HG02571 (cell line): Measurements from ENCODE around the gene DGKI.

ENCODE experiments used
- ATAC-seq: cut with Tn5 transposase; IDR thresholded peaks from one replicate; pipeline ENCODE4 v1.9.1; 2021; ENCODE audit warnings: mild to moderate bottlenecking, moderate library complexity; ENCODE audit not compliant: unreplicated experiment

DGKI gene

DNA sequence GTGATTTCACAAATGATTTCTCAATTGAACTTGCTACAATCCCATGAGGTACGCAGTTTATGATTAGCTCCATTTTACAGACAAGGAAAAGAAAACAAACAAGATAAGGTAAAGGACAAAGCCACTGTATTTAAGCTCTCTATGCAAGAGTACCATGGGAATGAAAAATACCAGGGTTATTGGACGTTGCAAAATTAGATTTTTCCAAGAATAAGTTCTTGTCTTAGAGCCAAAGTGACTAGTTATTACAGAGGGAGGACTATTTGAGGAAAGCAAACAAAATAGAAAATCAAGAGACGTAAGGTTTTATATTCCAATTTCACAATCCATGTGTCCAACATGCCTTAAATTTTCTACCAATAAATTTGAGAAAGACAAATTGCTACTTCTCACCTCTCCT lies 405.3 kb downstream of the DGKI start:
- no peak for ATAC-seq

DNA sequence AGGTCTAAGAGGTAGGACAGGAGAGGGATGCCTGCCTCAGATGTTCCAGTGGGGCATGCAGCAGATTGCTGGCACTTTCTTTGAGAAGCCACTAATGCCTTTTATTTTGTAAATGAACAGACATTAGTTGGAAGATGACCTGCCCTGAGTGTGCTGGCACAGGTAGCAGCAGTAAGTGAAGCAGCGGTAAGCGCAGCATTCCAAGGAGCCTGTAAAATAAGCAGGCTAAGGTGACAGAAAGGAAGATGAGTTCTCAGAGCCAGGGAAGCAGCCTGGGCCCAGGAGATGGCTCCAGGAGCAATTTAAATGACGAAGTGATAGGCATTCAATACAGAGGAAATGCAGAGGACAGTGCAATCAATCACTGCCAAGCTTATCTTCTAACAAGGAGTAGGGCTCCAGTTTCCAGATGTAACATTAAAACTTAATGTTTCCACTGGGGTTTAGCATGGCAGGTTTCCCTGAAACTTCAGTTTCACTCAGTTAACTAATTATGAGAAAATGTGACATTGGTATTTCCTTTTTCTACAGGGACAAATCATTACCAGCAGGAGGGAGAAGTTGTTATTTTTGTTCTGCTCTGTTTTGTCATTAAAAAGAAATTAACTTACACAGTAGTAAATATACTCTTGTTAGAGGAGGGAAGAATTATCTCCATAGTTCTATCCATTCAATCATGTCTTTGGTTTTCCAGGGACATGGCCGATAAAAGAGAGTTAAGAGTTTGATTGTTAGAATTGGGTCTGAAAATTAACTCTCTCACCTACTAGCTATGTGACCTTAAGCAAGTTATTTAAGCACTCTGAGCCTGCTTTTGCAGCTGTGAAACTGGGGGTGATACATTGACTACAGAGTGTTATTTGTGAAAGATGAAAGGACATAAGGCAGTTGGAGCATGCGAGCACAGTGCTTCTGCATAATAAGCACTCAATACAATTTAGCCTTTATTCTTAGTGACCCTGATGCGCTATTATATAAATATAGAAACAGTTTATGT lies 406.6 kb downstream of the DGKI start:
- no peak for ATAC-seq

GRCh38 chr7:137434946-137435345 lies 411.8 kb downstream of the DGKI start:
- ATAC-seq, result no peak

- ATAC-seq, result no peak
Measured at GRCh38 chr7:137434530-137434929, 412.2 kb downstream of the DGKI start.

- ATAC-seq, result no peak
Measured at GRCh38 chr7:137423321-137423720, 423.5 kb downstream of the DGKI start.

GRCh38 chr7:137421366-137421765 lies 425.4 kb downstream of the DGKI start:
- no peak for ATAC-seq

DNA sequence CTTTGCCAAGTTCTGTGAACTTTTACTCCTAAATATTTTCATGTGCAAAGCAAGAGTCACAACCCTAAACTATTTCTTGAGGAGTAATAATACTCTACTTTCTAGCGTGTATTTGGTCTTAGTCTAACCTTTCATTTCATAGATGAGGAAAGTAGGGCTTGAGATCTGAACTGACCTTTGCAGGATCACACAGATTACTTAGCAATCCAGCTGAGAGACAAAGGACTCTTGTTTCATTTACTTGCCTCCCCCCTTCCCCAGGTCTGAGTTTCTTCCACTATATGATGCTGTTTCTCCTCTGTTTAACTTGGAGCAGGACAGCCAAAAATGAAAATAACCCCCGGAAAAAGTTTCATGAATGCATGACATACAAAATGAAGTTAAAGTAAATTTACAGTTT lies 427.9 kb downstream of the DGKI start:
- no peak for ATAC-seq

DNA sequence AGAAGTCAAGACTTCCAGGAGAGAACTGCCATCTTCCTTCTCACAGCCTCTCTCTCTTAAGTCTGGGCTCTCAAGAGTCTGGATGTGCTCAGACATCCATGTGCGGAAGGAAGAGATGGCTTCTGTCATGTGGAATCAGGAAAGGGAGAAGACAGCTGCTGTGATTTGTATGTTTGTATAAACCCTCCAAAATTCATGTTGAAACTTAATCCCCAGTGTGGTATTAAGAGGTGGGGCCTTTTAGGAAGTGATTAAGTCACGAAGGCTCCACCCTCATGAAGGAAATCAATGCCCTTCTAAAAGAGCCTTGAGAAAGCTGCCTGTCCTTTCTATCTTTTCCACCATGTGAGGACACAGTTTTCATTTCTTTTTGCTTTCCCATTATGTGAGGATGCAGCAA lies 429.3 kb downstream of the DGKI start:
- no peak for ATAC-seq

GRCh38 chr7:137413901-137414300 lies 432.9 kb downstream of the DGKI start:
- ATAC-seq, result no peak

DNA sequence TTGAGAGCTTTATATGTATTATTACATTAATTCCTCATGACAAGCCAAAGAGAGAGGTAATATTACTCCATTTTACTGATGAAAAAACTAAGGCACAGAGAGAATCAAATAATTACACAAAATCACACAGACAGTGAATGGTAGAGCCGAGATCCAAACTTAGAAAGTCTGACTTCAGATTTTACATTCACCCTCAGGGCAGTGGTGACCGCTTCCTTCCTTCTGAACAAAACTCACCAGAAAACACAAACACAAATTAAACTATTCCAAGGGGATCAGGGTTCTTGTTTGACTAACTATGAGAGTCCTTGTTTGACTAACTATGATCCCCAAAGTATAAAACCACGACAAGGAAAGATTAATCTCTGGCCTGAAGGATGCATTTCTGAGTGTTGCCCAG lies 435.3 kb downstream of the DGKI start:
- ATAC-seq, result no peak

DNA sequence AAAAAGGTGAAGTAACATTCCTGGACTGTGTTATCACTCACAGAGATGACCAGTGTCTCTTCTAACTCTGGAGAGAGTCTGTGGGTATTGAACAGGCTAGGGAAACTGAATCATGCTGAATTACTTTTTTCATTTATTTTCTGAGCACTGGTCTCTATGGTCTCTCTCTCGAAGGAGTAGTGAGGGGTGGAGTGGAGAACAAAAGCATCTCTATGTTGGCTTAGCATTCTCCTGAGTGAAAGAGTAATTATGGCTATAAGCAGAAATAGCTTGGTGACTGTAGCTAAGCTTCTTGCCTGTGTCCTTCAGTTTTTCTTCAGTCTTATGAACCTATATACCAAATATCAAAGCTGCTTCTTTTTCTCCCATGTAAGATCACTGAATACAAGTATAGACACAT lies 438.6 kb downstream of the DGKI start:
- no peak for ATAC-seq

- no peak for ATAC-seq
Measured at GRCh38 chr7:137407078-137407477, 439.7 kb downstream of the DGKI start.

DNA sequence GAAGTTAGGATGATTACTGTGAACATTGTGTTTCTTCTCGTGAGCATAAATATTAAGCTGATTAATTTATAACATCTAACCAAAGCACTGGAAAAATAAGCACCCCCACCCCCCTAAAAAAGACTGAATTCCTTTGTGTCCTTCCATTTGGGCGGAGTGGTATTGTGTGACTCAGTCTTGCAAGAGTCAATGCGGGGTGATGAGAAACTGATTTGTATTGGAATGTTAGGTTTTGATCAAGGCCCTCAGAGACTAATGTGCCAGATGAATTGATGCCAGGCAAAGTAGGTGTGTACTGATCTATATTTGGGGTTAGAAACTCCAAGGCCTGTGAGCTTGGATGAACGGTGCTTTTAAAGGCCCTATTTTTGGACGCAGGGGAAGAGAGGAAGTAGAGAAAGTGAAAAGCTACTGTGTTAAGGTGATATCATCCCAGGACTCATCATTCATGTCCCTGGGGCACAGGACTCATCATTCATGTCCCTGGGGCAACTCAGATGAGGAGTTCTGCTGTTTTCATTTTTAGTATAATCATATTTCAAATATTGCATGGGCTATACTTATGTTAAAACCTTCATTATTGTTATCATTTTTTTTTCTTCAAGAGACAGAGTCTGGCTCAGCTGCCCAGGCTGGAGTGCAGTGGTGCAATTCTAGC lies 442.0 kb downstream of the DGKI start:
- ATAC-seq, result no peak

DNA sequence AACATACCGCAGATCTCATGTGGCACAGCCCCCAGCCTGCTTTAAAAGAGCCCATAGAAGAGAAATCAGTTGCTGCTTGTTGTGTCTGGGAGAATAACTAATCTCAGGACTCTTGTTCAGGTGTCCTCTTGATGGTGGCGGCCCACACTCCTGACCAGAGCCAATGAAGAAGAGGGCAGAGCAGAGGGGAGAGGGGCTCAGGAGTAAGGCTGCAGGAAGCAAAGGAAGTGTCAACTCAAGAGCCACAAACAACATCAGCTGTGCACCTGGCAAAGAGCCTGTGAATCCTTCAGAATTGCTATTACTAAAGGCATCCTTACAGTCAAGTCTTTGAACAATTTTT lies 443.4 kb downstream of the DGKI start:
- ATAC-seq, result no peak

DNA sequence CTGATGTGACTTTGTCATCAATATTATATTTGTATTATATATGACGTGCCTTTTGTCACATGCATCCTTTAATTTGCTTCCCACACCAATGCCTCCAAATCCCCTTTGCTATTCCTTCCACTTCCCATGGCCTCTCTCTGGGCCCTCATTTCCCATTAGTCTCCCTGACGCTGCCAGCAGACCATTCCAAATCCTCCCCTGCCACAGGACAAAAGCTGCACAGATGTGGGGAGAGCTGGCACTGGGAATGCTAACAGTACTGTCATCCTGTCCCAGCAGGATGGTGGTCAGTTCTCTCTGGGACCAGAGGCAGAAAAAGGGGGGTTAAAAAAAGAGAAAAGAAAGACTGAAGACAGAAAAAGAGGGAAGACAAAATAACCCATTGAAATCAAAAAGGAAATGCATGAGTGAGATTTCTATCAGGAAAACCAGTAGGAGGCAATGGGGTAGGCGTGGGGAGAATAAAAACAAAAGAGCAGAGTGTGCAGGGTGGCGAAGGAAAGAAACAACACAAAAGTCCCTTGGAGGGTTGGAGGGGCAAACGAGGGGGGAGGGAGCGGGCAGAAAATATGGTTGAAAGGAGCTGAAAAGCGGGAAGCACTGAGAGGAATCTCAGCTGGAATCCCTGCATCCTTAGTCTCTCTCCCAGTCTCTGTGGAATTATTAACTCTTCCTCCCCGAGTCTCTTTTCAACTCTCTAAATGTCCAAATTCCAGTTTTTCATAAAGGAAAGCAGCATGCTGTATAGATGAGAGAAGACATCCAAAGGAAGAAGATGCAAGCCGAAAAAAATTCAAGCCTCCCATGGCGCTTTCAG lies 444.0 kb downstream of the DGKI start:
- no peak for ATAC-seq

- no peak for ATAC-seq
Measured at GRCh38 chr7:137399827-137400823, 446.6 kb downstream of the DGKI start.

DNA sequence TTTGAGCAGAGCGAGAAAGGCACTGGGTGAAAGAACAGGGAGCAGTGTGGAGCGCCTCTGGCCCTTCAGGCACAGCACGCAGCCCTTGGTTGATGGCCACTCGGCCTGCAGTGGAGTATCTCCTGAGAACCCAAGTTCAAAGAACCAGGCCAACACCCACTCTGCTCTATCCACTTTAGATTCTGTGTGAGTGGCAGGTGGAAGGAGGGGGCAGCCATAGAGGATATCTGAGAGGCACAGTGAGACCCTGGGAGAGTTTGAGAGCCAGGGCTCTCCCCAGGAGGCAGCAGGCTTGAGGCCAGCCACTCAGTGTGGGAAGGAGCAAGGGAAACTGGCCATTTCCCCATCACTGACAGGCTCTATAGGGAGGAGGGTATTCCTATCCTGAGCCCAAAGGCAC lies 450.7 kb downstream of the DGKI start:
- ATAC-seq, result no peak

GRCh38 chr7:137395420-137395819 lies 451.4 kb downstream of the DGKI start:
- ATAC-seq, result no peak

GRCh38 chr7:137393570-137393969 lies 453.2 kb downstream of the DGKI start:
- ATAC-seq, result no peak

DNA sequence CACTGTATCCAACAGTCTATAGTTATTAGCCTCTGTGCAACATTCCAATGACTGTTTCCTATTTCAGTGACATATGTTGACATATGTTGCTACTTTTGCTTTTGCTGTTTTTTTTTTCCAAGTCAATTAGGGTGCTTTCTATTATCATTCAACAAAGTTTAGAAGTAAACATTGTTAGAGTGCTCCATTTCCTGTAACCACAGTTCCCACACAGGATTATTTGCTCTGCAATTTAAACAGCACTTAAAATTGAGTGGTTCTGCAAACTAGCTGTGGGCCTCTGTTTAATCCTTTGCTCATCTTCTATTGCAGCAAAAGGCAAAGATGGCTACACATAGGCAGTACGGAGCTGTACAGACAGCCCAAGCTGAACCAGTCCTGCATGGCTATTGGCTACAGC lies 456.7 kb downstream of the DGKI start:
- no peak for ATAC-seq
